C1 segment of cervical spinal cord (tissue), 14 donors: ENCODE data around the gene WNT5B.
"Not testable (repeated sequence)": the region's sequence is repeated elsewhere in the genome, so short reads cannot be mapped to it uniquely, and the experiment has no call there.

Source experiments
- DNase-seq, 14 donors: peaks; one replicate each; lab custom pipeline; 2025; lab: John Stamatoyannopoulos, UW

Gene WNT5B

GRCh38 chr12:1688086-1688710 lies 59.2 kb downstream of the WNT5B start:
- no peak for DNase-seq

DNA sequence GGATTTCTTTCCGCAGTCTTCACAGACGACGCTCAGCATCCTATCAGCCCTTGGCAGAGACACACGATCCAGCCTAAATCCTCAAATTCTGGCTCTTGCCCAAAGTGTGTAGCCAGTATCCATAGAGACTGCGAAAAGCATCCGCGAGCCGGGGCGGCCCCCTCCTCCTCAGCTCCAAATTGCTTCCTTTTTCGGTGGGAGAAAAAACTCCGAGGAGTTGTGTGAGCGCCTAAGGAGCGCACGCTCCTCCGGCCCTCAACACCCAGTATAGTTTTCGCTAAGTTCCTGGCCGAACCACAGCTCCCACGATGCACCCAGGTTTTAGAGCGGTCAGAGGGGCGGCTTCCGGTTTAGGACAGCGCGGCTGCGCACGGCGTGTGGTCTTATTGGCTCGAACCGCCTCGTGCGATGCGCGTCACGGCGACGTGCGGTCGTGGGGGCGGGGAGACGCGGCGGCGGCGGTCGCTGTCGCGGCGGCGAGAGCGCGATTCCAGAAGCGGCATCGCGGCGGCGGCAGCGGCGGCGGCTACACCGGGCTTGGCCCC lies 61.6 kb downstream of the WNT5B start, which contains the start of gene ADIPOR2:
ADIPOR2 (plus strand) TSS at position 493 of the 545 bp plus-strand sequence. CDS start 63,274 bp downstream, outside the sequence.
- DNase-seq: peak; percentile 73 to 96 (median 92)

DNA sequence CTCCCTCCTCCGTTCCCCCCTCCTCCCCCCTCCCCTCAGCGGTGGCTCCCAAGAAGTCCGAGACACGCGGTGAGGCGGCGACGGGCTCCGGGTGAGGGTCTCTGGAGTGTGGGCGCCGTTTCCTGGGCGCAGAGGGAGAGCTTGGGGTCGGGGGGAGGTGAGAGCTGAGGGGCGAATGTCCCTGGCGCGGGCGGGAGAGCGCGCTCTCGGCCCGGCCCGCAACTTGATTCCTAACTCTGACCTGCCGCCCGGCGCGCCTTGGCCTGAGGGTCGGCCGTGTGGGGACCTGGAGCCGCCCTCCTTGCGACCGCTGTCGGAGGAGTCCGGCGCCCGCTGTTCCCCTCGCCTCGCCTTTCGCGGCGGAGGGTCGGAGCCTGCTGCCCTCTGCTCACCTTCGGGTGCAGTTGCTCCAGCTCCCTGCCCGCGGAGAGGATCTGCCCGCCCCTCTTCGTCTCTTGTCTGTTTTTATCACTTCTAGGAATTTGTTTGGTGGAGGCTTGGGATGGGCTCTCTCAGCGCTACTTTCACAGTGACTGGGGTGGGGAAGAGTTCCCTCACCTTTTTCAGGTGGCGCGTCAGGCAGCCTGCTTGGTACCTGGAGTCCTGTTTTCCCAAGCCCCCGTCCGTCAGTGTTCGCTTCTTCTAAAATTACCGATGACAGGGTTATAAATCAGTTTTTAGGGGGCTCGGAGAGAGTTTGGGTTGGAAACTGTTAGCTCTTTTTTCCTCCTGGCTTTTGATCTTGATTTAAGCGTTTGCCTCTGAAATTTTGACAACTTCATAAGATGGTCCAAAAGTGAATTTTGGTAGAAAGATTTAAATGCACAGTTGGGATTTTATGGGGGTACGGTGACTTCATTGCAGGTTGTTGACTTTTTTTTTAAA lies 62.3 kb downstream of the WNT5B start:
- DNase-seq: peak in 3 of 14 donors; percentile 32 to 65 (median 53)

GRCh38 chr12:1692226-1692625 lies 63.2 kb downstream of the WNT5B start:
- DNase-seq: no peak

DNA sequence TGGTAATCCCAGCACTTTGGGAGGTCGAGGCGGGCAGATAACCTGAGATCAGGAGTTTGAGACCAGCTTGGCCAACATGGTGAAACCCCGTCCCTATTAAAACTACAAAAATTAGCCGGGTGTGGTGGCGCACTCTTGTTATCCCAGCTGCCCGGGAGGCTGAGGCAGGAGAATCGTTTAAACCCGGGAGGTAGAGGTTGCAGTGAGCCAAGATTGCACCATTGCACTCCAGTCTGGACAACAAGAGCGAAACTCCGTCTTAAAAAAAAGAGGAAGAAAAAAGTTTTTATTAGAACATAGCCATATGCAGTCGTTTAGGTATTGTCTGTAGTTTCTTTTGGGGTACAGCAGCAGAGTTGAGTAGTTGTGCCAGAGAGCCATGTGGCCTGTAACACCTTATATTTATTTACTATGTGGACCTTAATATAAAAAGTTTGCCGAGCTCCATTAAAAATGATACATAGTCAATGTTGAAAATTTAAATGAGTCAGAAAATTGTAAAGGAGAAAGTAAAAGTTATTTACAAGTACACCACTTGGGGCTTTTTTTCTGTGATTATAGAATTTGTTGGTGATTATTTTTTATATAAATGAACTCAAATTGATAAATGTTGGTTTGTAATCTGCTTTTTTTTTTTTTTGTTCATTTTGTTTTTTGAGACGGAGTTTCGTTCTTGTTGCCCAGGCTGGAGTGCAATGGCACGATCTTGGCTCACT lies 64.0 kb downstream of the WNT5B start:
- no peak for DNase-seq

GRCh38 chr12:1695097-1695496 lies 66.1 kb downstream of the WNT5B start:
- DNase-seq: not testable (repeated sequence)

GRCh38 chr12:1695886-1696670 lies 67.0 kb downstream of the WNT5B start:
- no peak for DNase-seq

GRCh38 chr12:1696800-1697199 lies 67.8 kb downstream of the WNT5B start:
- DNase-seq: no peak
